ENCODE results near the gene CTDP1.
A peak's percentile ranks its signal among the peaks of the same experiment; 100 is the strongest.

CTDP1 gene

GRCh38 chr18:79798999-79799370 is 119.4 kb downstream of the CTDP1 start:
- Mint-ChIP-seq H3K9me3 (no peaks in the 10 kb centered on the region), H3K4me3 (peak overlapping the region; percentile 51), H3K4me1 (peaks cover 15% of the 10 kb centered on the region), H3K36me3 (peaks cover 4% of the 10 kb centered on the region), H3K27me3 (peaks cover 25% of the 10 kb centered on the region), H3K27ac (no peak overlapping the region)
- ATAC-seq (ENCODE audit: low read depth) = no peak
- no peak for DNase-seq (ENCODE audit: low spot score in 2 of 2)

GRCh38 chr18:79799619-79800370 is 120.2 kb downstream of the CTDP1 start:
- ATAC-seq (ENCODE audit: low read depth) (peak; percentile 34), DNase-seq (ENCODE audit: low spot score in 2 of 2) (no peak)
- Mint-ChIP-seq H3K27ac (no peak overlapping the region), H3K4me1 (peaks cover 15% of the 10 kb centered on the region), H3K27me3 (peaks cover 21% of the 10 kb centered on the region), H3K9me3 (no peaks in the 10 kb centered on the region), H3K36me3 (peaks cover 4% of the 10 kb centered on the region), H3K4me3 (peak overlapping the region; percentile 71)

- Mint-ChIP-seq H3K36me3 (peaks cover 3% of the 10 kb centered on the region), H3K27ac (no peak overlapping the region), H3K9me3 (no peaks in the 10 kb centered on the region), H3K4me1 (peaks cover 18% of the 10 kb centered on the region), H3K4me3 (peak overlapping the region; percentile 71), H3K27me3 (peaks cover 16% of the 10 kb centered on the region)
- DNase-seq (ENCODE audit: low spot score in 2 of 2) (no peak), ATAC-seq (ENCODE audit: low read depth) (no peak)
Measured at GRCh38 chr18:79800371-79801180, 121.0 kb downstream of the CTDP1 start.

- H3K36me3 Mint-ChIP-seq = peaks cover 3% of the 10 kb centered on the region
- H3K4me1 Mint-ChIP-seq = peaks cover 20% of the 10 kb centered on the region
- DNase-seq (ENCODE audit: low spot score in 2 of 2) (no peak), ATAC-seq (ENCODE audit: low read depth) (no peak)
- peaks cover 16% of the 10 kb centered on the region for H3K27me3 Mint-ChIP-seq
- H3K4me3 Mint-ChIP-seq = no peak overlapping the region
- H3K27ac Mint-ChIP-seq = no peak overlapping the region
- H3K9me3 Mint-ChIP-seq = no peaks in the 10 kb centered on the region
Measured at GRCh38 chr18:79801217-79801616, 121.6 kb downstream of the CTDP1 start.

GRCh38 chr18:79801641-79802040 is 122.0 kb downstream of the CTDP1 start:
- Mint-ChIP-seq H3K4me3 (no peak overlapping the region), H3K27me3 (peaks cover 14% of the 10 kb centered on the region), H3K4me1 (peaks cover 20% of the 10 kb centered on the region), H3K9me3 (no peaks in the 10 kb centered on the region), H3K27ac (no peak overlapping the region), H3K36me3 (peaks cover 3% of the 10 kb centered on the region)
- DNase-seq (ENCODE audit: low spot score in 2 of 2) (no peak), ATAC-seq (ENCODE audit: low read depth) (no peak)

GRCh38 chr18:79802298-79802697 is 122.7 kb downstream of the CTDP1 start:
- Mint-ChIP-seq H3K36me3 (peaks cover 2% of the 10 kb centered on the region), H3K9me3 (no peaks in the 10 kb centered on the region), H3K4me1 (peaks cover 18% of the 10 kb centered on the region), H3K27me3 (peaks cover 12% of the 10 kb centered on the region), H3K27ac (no peak overlapping the region), H3K4me3 (no peak overlapping the region)
- ATAC-seq (ENCODE audit: low read depth) (no peak), DNase-seq (ENCODE audit: low spot score in 2 of 2) (no peak)

GRCh38 chr18:79803611-79804051 is 124.0 kb downstream of the CTDP1 start:
- DNase-seq (ENCODE audit: low spot score in 2 of 2) (no peak), ATAC-seq (ENCODE audit: low read depth) (no peak)

More at GRCh38 chr18:79803611-79804051, 124.0 kb downstream of the CTDP1 start:
- Mint-ChIP-seq H3K27me3 (peaks cover 10% of the 10 kb centered on the region), H3K4me1 (peaks cover 15% of the 10 kb centered on the region), H3K4me3 (no peak overlapping the region), H3K27ac (no peak overlapping the region), H3K36me3 (no peaks in the 10 kb centered on the region), H3K9me3 (no peaks in the 10 kb centered on the region)
